Right cardiac atrium (tissue), 5 donors: ENCODE results near the gene GIMAP5. TPM values are rescaled to one million over a fixed set of nuclear protein-coding genes. Genes with fewer than 3 reads are reported as not detected.

ENCODE experiments used
- ATAC-seq, 2 donors: fragments of 200-7000 bp; cut with Tn5 transposase; one replicate each; pipeline versions ENCODE4 v1.8.0 to v1.9.1; 2020; ENCODE audit warnings: moderate library complexity in 2 of 2, mild to moderate bottlenecking in 1 of 2
- DNase-seq, 3 donors: peaks; one replicate each; pipeline ENCODE4 v3.0.0-alpha.2; 2020
- H3K27ac ChIP-seq: one replicate; pipeline ENCODE4 v1.5.1; 2013; ENCODE audit warnings: mild to moderate bottlenecking, low read length, control low read depth, moderate library complexity
- H3K27me3 ChIP-seq: one replicate; pipeline ENCODE4 v1.6.1; 2013; ENCODE audit not compliant: control insufficient read depth, insufficient read depth
- H3K4me1 ChIP-seq: one replicate; pipeline ENCODE4 v1.6.1; 2013; ENCODE audit warnings: low read length; ENCODE audit not compliant: control insufficient read depth, insufficient read depth
- H3K4me3 ChIP-seq: one replicate; pipeline ENCODE4 v1.5.1; 2013; ENCODE audit warnings: low read length, control low read depth
- H3K9me3 ChIP-seq: one replicate; pipeline ENCODE4 v1.6.1; 2013; ENCODE audit warnings: low read length; ENCODE audit not compliant: control insufficient read depth
- WGBS: extraction: QIAGEN DNeasy Blood & Tissue Kit; methylation state at CpG from one replicate; pipeline ENCODE4 v1.1.7; 2013; 5-methylcytosine and 5-hydroxymethylcytosine counted together
- intact Hi-C, 4 donors: fragments of 100-400 bp; cut with DNase I; formaldehyde crosslinking; loops; one replicate each; pipeline versions ENCODE4 v1.11.0 to v1.14.0; 2022 to 2023
- polyA plus RNA-seq: library from polyadenylated mRNA; stranded (reverse); fragments of 200-250 nt; gene quantifications from one replicate; pipeline ENCODE4 v1.2.3, GENCODE V29; 2013
- total RNA-seq, 4 donors: library from RNA; stranded (reverse); fragmentation: NEBNext Ultra II Directional; extraction: Animal tissue kit (Norgen Biotek cat#: 25700); gene quantifications; one replicate each; pipeline ENCODE4 v1.2.1, GENCODE V29; 2021
- donor health status: healthy with polysubstance abuse.
- donor health status: DM: no; HTN: yes; CAD: no.
- donor health status: DM: no; HTN: no; CAD: no.
- donor health status: DM: no; HTN: yes; CAD: no; lungs with severe emphysema.
- donor health status: DM: yes; HTN: yes; CAD: no.

GIMAP5 gene
- total and polyA plus RNA-seq, 5 donors = 9.3 to 24.2 (median 11.8) TPM

GRCh38 chr7:150719960-150720891 is 17.0 kb upstream of the GIMAP5 start:
- Histone ChIP-seq H3K27ac (no peak overlapping the region), H3K4me1 (no peaks in the 10 kb centered on the region), H3K9me3 (no peaks in the 10 kb centered on the region), H3K4me3 (no peak overlapping the region), H3K27me3 (no peaks in the 10 kb centered on the region)
- no peak for ATAC-seq
- WGBS = 94% methylated on average over 52 of the region's 52 CpGs
- DNase-seq = peak in 1 of 3 donors; percentile 57
- intact Hi-C loops = no loop called here

- Histone ChIP-seq H3K9me3 (no peaks in the 10 kb centered on the region), H3K27ac (peak overlapping the region; percentile 46), H3K27me3 (no peaks in the 10 kb centered on the region), H3K4me1 (no peaks in the 10 kb centered on the region), H3K4me3 (no peak overlapping the region)
- WGBS = 73% methylated on average over 11 of the region's 11 CpGs
- DNase-seq = no peak
- intact Hi-C loops = no loop called here
- peak in 1 of 2 donors; percentile 53 for ATAC-seq
Measured at GRCh38 chr7:150721970-150722373, 15.2 kb upstream of the GIMAP5 start.

- 40% methylated on average over 12 of the region's 12 CpGs for WGBS
- DNase-seq = no peak
- no peaks in the 10 kb centered on the region for H3K27me3 ChIP-seq
- no peak overlapping the region for H3K4me3 ChIP-seq
- intact Hi-C loops = no loop called here
- ATAC-seq = peak in 1 of 2 donors; percentile 44
- no peaks in the 10 kb centered on the region for H3K9me3 ChIP-seq
- H3K27ac ChIP-seq = peak overlapping the region; percentile 46
- no peaks in the 10 kb centered on the region for H3K4me1 ChIP-seq
Measured at GRCh38 chr7:150722431-150722931, 14.7 kb upstream of the GIMAP5 start.

- intact Hi-C loops = no loop called here
- DNase-seq (no peak), ATAC-seq (no peak)
- Histone ChIP-seq H3K4me3 (no peak overlapping the region), H3K27ac (no peak overlapping the region), H3K27me3 (no peaks in the 10 kb centered on the region), H3K9me3 (no peaks in the 10 kb centered on the region), H3K4me1 (no peaks in the 10 kb centered on the region)
- 59% methylated on average over 1 of the region's 1 CpG for WGBS
Measured at GRCh38 chr7:150723467-150723866, 13.8 kb upstream of the GIMAP5 start.

GRCh38 chr7:150727381-150727780 is 9.8 kb upstream of the GIMAP5 start:
- DNase-seq = no peak
- Histone ChIP-seq H3K27ac (no peak overlapping the region), H3K4me1 (no peaks in the 10 kb centered on the region), H3K9me3 (no peaks in the 10 kb centered on the region), H3K27me3 (no peaks in the 10 kb centered on the region), H3K4me3 (no peak overlapping the region)
- intact Hi-C loops = no loop called here
- WGBS = 68% methylated on average over 3 of the region's 3 CpGs
- ATAC-seq = no peak

GRCh38 chr7:150728011-150728410 is 9.2 kb upstream of the GIMAP5 start:
- intact Hi-C loops = no loop called here
- Histone ChIP-seq H3K9me3 (no peaks in the 10 kb centered on the region), H3K4me3 (no peak overlapping the region)

GRCh38 chr7:150728609-150729008 is 8.6 kb upstream of the GIMAP5 start:
- no peak for DNase-seq
- Histone ChIP-seq H3K4me3 (no peak overlapping the region), H3K4me1 (no peaks in the 10 kb centered on the region), H3K9me3 (no peaks in the 10 kb centered on the region), H3K27me3 (no peaks in the 10 kb centered on the region), H3K27ac (no peak overlapping the region)
- intact Hi-C loops = no loop called here
- no peak for ATAC-seq

More at GRCh38 chr7:150728011-150728410, 9.2 kb upstream of the GIMAP5 start:
- Histone ChIP-seq H3K27me3 (no peaks in the 10 kb centered on the region), H3K4me1 (no peaks in the 10 kb centered on the region), H3K27ac (no peak overlapping the region)
- ATAC-seq (no peak), DNase-seq (no peak)

GRCh38 chr7:150731916-150732315 is 5.3 kb upstream of the GIMAP5 start:
- intact Hi-C loops = no loop called here

GRCh38 chr7:150732786-150733481 is 4.3 kb upstream of the GIMAP5 start:
- DNase-seq = no peak
- Histone ChIP-seq H3K9me3 (no peaks in the 10 kb centered on the region), H3K27ac (no peak overlapping the region), H3K27me3 (no peaks in the 10 kb centered on the region), H3K4me1 (no peaks in the 10 kb centered on the region), H3K4me3 (no peak overlapping the region)
- ATAC-seq = no peak
- intact Hi-C loops = no loop called here
- 73% methylated on average over 5 of the region's 5 CpGs for WGBS

More at GRCh38 chr7:150731916-150732315, 5.3 kb upstream of the GIMAP5 start:
- no peak for ATAC-seq
- 65% methylated on average over 1 of the region's 1 CpG for WGBS
- Histone ChIP-seq H3K9me3 (no peaks in the 10 kb centered on the region), H3K4me1 (no peaks in the 10 kb centered on the region), H3K27me3 (no peaks in the 10 kb centered on the region), H3K27ac (no peak overlapping the region), H3K4me3 (no peak overlapping the region)
- DNase-seq = no peak

- intact Hi-C loops = no loop called here
- no peak overlapping the region for H3K27ac ChIP-seq
- H3K4me3 ChIP-seq = no peak overlapping the region
- H3K9me3 ChIP-seq = no peaks in the 10 kb centered on the region
- no peak for DNase-seq
- H3K4me1 ChIP-seq = no peaks in the 10 kb centered on the region
- 93% methylated on average over 5 of the region's 5 CpGs for WGBS
- no peaks in the 10 kb centered on the region for H3K27me3 ChIP-seq
- ATAC-seq = no peak
Measured at GRCh38 chr7:150733482-150734095, 3.6 kb upstream of the GIMAP5 start.

GRCh38 chr7:150734254-150734653 is 3.0 kb upstream of the GIMAP5 start:
- H3K27me3 ChIP-seq = no peaks in the 10 kb centered on the region
- intact Hi-C loops = no loop called here
- H3K27ac ChIP-seq = no peak overlapping the region
- H3K4me3 ChIP-seq = no peak overlapping the region
- H3K9me3 ChIP-seq = no peaks in the 10 kb centered on the region
- H3K4me1 ChIP-seq = no peaks in the 10 kb centered on the region
- 87% methylated on average over 3 of the region's 3 CpGs for WGBS
- ATAC-seq (no peak), DNase-seq (no peak)
